ENCODE measurements around the gene MAP3K8.

- TF ChIP-seq POLR2A (IDR thresholded peaks at IDR 0.05; ENCODE audit: low read depth, low read length): no peak
- no peak for TF ChIP-seq TAF1 (IDR thresholded peaks at IDR 0.05; ENCODE audit: low read depth, low read length)
- no peak for TF ChIP-seq POLR2AphosphoS5 (IDR thresholded peaks at IDR 0.05; ENCODE audit: low read depth, low read length)
Measured at GRCh38 chr10:30453764-30454527, 20.0 kb downstream of the MAP3K8 start.

Data from GM12891 (cell line).